ENCODE measurements around the gene NDUFV2. TPM values are rescaled to one million over a fixed set of nuclear protein-coding genes. Genes with fewer than 3 reads are reported as not detected.

Gene NDUFV2
- total RNA-seq, 1 donor from 2014 or later: 124 TPM

- Mint-ChIP-seq H3K4me1 (ENCODE audit: low read depth) (peaks cover 9% of the 10 kb centered on the region), H3K9me3 (ENCODE audit: low read depth) (no peaks in the 10 kb centered on the region), H3K27me3 (no peaks in the 10 kb centered on the region), H3K27ac (no peak overlapping the region), H3K36me3 (ENCODE audit: insufficient read depth) (no peaks in the 10 kb centered on the region), H3K4me3 (ENCODE audit: low read depth) (no peak overlapping the region)
- no peak for DNase-seq (ENCODE audit: low spot score, unreplicated experiment)
- no peak for TF ChIP-seq CTCF (IDR thresholded peaks at IDR 0.05; ENCODE audit: unreplicated experiment)
Observed at GRCh38 chr18:9148203-9148552, 45.7 kb downstream of the NDUFV2 start.

GRCh38 chr18:9150121-9150520 is 47.6 kb downstream of the NDUFV2 start:
- TF ChIP-seq CTCF (IDR thresholded peaks at IDR 0.05; ENCODE audit: unreplicated experiment): no peak
- H3K27ac Mint-ChIP-seq: no peak overlapping the region
- no peak for DNase-seq (ENCODE audit: low spot score, unreplicated experiment)
- H3K9me3 Mint-ChIP-seq (ENCODE audit: low read depth): no peaks in the 10 kb centered on the region
- no peak overlapping the region for H3K4me3 Mint-ChIP-seq (ENCODE audit: low read depth)
- no peaks in the 10 kb centered on the region for H3K36me3 Mint-ChIP-seq (ENCODE audit: insufficient read depth)
- H3K27me3 Mint-ChIP-seq: no peaks in the 10 kb centered on the region
- H3K4me1 Mint-ChIP-seq (ENCODE audit: low read depth): peaks cover 12% of the 10 kb centered on the region

GRCh38 chr18:9153256-9153655 is 50.8 kb downstream of the NDUFV2 start:
- no peaks in the 10 kb centered on the region for H3K9me3 Mint-ChIP-seq (ENCODE audit: low read depth)
- H3K27me3 Mint-ChIP-seq: no peaks in the 10 kb centered on the region
- DNase-seq (ENCODE audit: low spot score, unreplicated experiment): no peak
- TF ChIP-seq CTCF (IDR thresholded peaks at IDR 0.05; ENCODE audit: unreplicated experiment): no peak
- H3K36me3 Mint-ChIP-seq (ENCODE audit: insufficient read depth): no peaks in the 10 kb centered on the region
- no peak overlapping the region for H3K4me3 Mint-ChIP-seq (ENCODE audit: low read depth)
- H3K4me1 Mint-ChIP-seq (ENCODE audit: low read depth): peaks cover 16% of the 10 kb centered on the region
- H3K27ac Mint-ChIP-seq: no peak overlapping the region

- no peaks in the 10 kb centered on the region for H3K27me3 Mint-ChIP-seq
- no peak for TF ChIP-seq CTCF (IDR thresholded peaks at IDR 0.05; ENCODE audit: unreplicated experiment)
- peaks cover 18% of the 10 kb centered on the region for H3K4me1 Mint-ChIP-seq (ENCODE audit: low read depth)
- peaks cover 3% of the 10 kb centered on the region for H3K36me3 Mint-ChIP-seq (ENCODE audit: insufficient read depth)
- DNase-seq (ENCODE audit: low spot score, unreplicated experiment): no peak
- no peak overlapping the region for H3K27ac Mint-ChIP-seq
- H3K4me3 Mint-ChIP-seq (ENCODE audit: low read depth): no peak overlapping the region
- no peaks in the 10 kb centered on the region for H3K9me3 Mint-ChIP-seq (ENCODE audit: low read depth)
Observed at GRCh38 chr18:9156604-9157249, 54.2 kb downstream of the NDUFV2 start.

- no peak for TF ChIP-seq CTCF (IDR thresholded peaks at IDR 0.05; ENCODE audit: unreplicated experiment)
- H3K36me3 Mint-ChIP-seq (ENCODE audit: insufficient read depth): peaks cover 10% of the 10 kb centered on the region
- DNase-seq (ENCODE audit: low spot score, unreplicated experiment): no peak
- H3K4me3 Mint-ChIP-seq (ENCODE audit: low read depth): no peak overlapping the region
- no peak overlapping the region for H3K27ac Mint-ChIP-seq
- no peaks in the 10 kb centered on the region for H3K27me3 Mint-ChIP-seq
- H3K4me1 Mint-ChIP-seq (ENCODE audit: low read depth): peaks cover 18% of the 10 kb centered on the region
- H3K9me3 Mint-ChIP-seq (ENCODE audit: low read depth): peaks cover 6% of the 10 kb centered on the region
Observed at GRCh38 chr18:9157806-9158205, 55.3 kb downstream of the NDUFV2 start.
